Esophagus muscularis mucosa (tissue), 4 donors: Measurements from ENCODE around the gene ZIC5. TPM values are rescaled to one million over a fixed set of nuclear protein-coding genes. Genes with fewer than 3 reads are reported as not detected.
A peak's percentile ranks its signal among the peaks of the same experiment; 100 is the strongest.

Experiments
- DNase-seq: peaks from one replicate; pipeline ENCODE4 v3.0.0-alpha.2; 2017; ENCODE audit errors: extremely low spot score
- H3K27ac ChIP-seq, 4 donors: fragments of 200-600 bp; sonication (generic); replicated peaks in 1 of 4; 1 replicate in 3 of 4; 2 replicates in 1 of 4; pipeline ENCODE4 v1.5.1; 2016 to 2019; ENCODE audit warnings: mild to moderate bottlenecking in 1 of 4
- H3K27me3 ChIP-seq, 4 donors: fragments of 200-600 bp; sonication (generic); one replicate each; pipeline versions ENCODE4 v1.5.1 to v1.6.0; 2016 to 2019
- H3K36me3 ChIP-seq, 4 donors: fragments of 200-600 bp; sonication (generic); one replicate each; pipeline ENCODE4 v1.5.1; 2016 to 2019
- H3K4me1 ChIP-seq, 4 donors: fragments of 200-600 bp; sonication (generic); one replicate each; pipeline ENCODE4 v1.5.1; 2016 to 2019
- H3K4me3 ChIP-seq, 4 donors: fragments of 200-600 bp; sonication (generic); 1 replicate in 2 of 4; 2 replicates in 2 of 4; pipeline ENCODE4 v1.5.1; 2016 to 2019; ENCODE audit warnings: mild to moderate bottlenecking in 4 of 4, moderate library complexity in 1 of 4
- H3K9me3 ChIP-seq, 4 donors: fragments of 200-600 bp; sonication (generic); 1 replicate in 3 of 4; 2 replicates in 1 of 4; pipeline ENCODE4 v1.5.1; 2016 to 2019
- CTCF ChIP-seq, 3 experiments: fragments of 200-600 bp in 2 of 3; fragments of 450-650 bp in 1 of 3; sonication (generic) in 2 of 3; IDR thresholded peaks; one replicate each; pipeline ENCODE4 v1.5.1; 2017 to 2019; ENCODE audit warnings: antibody characterized with exemption in 3 of 3, mild to moderate bottlenecking in 2 of 3, moderate library complexity in 1 of 3
- EP300 ChIP-seq: sonication (generic); formaldehyde crosslinking; IDR thresholded peaks from one replicate; pipeline ENCODE4 v1.6.1; 2017; ENCODE audit warnings: antibody characterized with exemption
- POLR2A ChIP-seq: fragments of 450-650 bp; IDR thresholded peaks from one replicate; pipeline ENCODE4 v1.6.1; 2017; ENCODE audit warnings: antibody characterized with exemption, moderate library complexity, mild to moderate bottlenecking, low read depth
- POLR2AphosphoS5 ChIP-seq, 2 donors: sonication (generic); formaldehyde crosslinking; IDR thresholded peaks; one replicate each; pipeline ENCODE4 v1.6.1; 2017; ENCODE audit warnings: antibody characterized with exemption in 2 of 2
- WGBS: methylation state at CpG from one replicate; pipeline ENCODE4 v1.1.5; 2018; 5-methylcytosine and 5-hydroxymethylcytosine counted together
- intact Hi-C: fragments of 100-400 bp; cut with DNase I; formaldehyde crosslinking; loops from one replicate; pipeline ENCODE4 v1.15.1; 2023
- total RNA-seq, 4 donors: library from RNA; depleted of rRNA; stranded (reverse); fragments of >200 nt; gene quantifications; one replicate each; pipeline versions ENCODE4 v1.1.0 to v1.2.1, GENCODE V29; 2016

ZIC5 gene
- total RNA-seq, 4 donors from 2014 or later = not detected

DNA sequence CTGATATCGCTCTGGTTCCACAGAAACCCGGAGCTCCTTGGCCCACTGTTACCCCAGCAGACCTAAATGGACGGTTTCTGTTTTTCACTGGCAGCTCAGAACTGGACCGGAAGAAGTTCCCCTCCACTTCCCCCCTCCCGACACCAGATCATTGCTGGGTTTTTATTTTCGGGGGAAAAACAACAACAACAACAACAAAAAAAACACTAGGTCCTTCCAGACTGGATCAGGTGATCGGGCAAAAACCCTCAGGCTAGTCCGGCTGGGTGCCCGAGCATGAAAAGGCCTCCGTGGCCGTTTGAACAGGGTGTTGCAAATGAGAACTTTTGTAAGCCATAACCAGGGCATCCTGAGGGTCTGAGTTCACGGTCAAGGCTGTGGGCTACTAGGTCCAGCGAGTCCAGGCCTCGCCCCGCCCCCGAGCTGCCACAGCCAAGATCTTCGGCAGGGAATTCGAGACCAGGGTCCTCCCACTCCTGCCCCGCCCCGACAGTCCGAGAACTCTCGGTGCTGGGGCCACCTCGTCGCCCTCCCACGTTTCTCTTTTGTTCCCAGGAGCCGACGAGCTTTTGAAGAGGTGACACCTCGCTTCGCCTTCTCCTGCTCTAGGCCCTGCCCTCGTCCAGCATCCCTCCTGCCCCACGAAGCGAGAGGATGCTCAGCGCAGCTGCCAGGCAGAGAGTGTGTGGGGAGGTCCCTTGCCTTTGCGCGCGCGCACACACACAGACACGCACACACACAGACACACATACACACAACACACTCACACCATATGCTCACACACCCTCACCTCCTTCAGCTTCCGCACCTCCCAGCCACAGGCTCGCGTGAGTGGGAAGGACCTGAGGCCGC, 18.8 kb upstream of the ZIC5 start:
- TF ChIP-seq CTCF (IDR thresholded peaks at IDR 0.05) = no peak
- Histone ChIP-seq H3K4me1 (peaks cover 2 to 46% (median 33%) of the 10 kb centered on the region in 4 donors), H3K4me3 (no peak overlapping the region), H3K9me3 (no peaks in the 10 kb centered on the region), H3K27me3 (peaks cover 5 to 100% (median 96%) of the 10 kb centered on the region in 4 donors), H3K36me3 (no peaks in the 10 kb centered on the region), H3K27ac (no peak overlapping the region)
- DNase-seq = peak; percentile 79
- intact Hi-C loops = no loop called here
- 13% methylated on average over 42 of the region's 42 CpGs for WGBS

GRCh38 chr13:99989276-99990125, 17.9 kb upstream of the ZIC5 start:
- WGBS = 13% methylated on average over 25 of the region's 42 CpGs
- peak; percentile 57 for DNase-seq

DNA sequence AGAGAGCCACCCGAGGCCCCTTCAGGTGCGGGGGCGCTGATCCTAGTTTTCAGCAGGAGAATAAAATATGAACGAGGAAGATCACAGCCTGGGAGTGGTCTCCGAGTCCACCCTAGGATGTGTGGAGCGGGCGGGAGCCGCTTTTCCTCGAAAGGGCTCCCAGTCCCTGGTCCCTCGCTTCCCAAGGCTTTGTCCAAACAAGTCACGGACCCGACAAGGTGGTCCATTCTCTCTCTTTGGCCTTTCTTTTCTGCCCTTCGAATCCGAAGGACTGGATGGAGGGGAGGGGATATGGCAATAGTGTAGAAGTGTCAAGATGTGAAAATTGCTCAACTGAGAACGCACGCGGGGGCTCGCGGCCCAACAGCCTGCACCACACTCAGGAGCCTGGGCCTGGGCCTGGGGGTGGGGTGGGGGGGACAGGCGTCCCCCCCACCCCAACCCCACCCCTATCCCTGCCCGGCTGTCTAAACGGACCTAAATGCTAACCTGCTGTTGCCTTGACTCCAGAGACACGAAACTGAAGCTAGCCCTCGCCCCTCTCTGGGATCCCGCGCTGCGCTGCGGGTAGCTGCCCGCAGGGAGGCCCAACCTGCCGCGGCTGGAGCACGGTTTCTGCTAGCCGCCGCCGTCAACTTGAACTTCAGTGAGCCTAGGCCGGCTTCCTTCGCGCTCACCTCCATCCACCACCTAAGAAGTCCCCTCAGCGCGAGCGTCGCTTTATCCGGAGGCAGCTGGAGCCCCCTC, 17.1 kb upstream of the ZIC5 start:
- WGBS = 5% methylated on average over 21 of the region's 43 CpGs
- no peak for TF ChIP-seq CTCF (IDR thresholded peaks at IDR 0.05)
- no peak for TF ChIP-seq POLR2AphosphoS5 (IDR thresholded peaks at IDR 0.05)
- TF ChIP-seq POLR2A = no peak
- no peak for TF ChIP-seq EP300
- Histone ChIP-seq H3K27ac (no peak overlapping the region), H3K4me1 (peaks cover 2 to 55% (median 40%) of the 10 kb centered on the region in 4 donors), H3K4me3 (no peak overlapping the region), H3K27me3 (peaks cover 13 to 100% (median 95%) of the 10 kb centered on the region in 4 donors), H3K36me3 (no peaks in the 10 kb centered on the region), H3K9me3 (no peaks in the 10 kb centered on the region)
- DNase-seq = no peak
- intact Hi-C loops = loop anchor here (10.0 kb wide), 1 partner anchor 96 kb away; the partner anchor contains the start of gene PCCA

More at GRCh38 chr13:99989276-99990125, 17.9 kb upstream of the ZIC5 start:
- Histone ChIP-seq H3K27ac (no peak overlapping the region), H3K36me3 (no peaks in the 10 kb centered on the region), H3K9me3 (no peaks in the 10 kb centered on the region), H3K4me3 (no peak overlapping the region), H3K27me3 (peaks cover 11 to 100% (median 95%) of the 10 kb centered on the region in 4 donors), H3K4me1 (peaks cover 2 to 54% (median 40%) of the 10 kb centered on the region in 4 donors)
- intact Hi-C loops = loop anchor here (10.0 kb wide), 1 partner anchor 95 kb away; the partner anchor contains the start of gene PCCA
- TF ChIP-seq POLR2AphosphoS5 (IDR thresholded peaks at IDR 0.05) (no peak), CTCF (IDR thresholded peaks at IDR 0.05) (no peak), EP300 (no peak), POLR2A (no peak)

GRCh38 chr13:99987154-99988019, 15.8 kb upstream of the ZIC5 start:
- H3K4me3 ChIP-seq = no peak overlapping the region
- intact Hi-C loops = loop anchor here (10.0 kb wide), 1 partner anchor 97 kb away; the partner anchor contains the start of gene PCCA
- no peaks in the 10 kb centered on the region for H3K9me3 ChIP-seq
- TF ChIP-seq POLR2A = no peak
- TF ChIP-seq CTCF (IDR thresholded peaks at IDR 0.05) = no peak
- TF ChIP-seq POLR2AphosphoS5 (IDR thresholded peaks at IDR 0.05) = no peak
- no peak for TF ChIP-seq EP300
- H3K36me3 ChIP-seq = no peaks in the 10 kb centered on the region
- no peak overlapping the region for H3K27ac ChIP-seq
- peaks cover 25 to 100% (median 96%) of the 10 kb centered on the region in 4 donors for H3K27me3 ChIP-seq
- no peak for DNase-seq
- WGBS = 19% methylated on average over 19 of the region's 20 CpGs
- peaks cover 4 to 67% (median 50%) of the 10 kb centered on the region in 4 donors for H3K4me1 ChIP-seq
